Measurements from ENCODE around the gene TFAP2A.

Gene TFAP2A

DNA sequence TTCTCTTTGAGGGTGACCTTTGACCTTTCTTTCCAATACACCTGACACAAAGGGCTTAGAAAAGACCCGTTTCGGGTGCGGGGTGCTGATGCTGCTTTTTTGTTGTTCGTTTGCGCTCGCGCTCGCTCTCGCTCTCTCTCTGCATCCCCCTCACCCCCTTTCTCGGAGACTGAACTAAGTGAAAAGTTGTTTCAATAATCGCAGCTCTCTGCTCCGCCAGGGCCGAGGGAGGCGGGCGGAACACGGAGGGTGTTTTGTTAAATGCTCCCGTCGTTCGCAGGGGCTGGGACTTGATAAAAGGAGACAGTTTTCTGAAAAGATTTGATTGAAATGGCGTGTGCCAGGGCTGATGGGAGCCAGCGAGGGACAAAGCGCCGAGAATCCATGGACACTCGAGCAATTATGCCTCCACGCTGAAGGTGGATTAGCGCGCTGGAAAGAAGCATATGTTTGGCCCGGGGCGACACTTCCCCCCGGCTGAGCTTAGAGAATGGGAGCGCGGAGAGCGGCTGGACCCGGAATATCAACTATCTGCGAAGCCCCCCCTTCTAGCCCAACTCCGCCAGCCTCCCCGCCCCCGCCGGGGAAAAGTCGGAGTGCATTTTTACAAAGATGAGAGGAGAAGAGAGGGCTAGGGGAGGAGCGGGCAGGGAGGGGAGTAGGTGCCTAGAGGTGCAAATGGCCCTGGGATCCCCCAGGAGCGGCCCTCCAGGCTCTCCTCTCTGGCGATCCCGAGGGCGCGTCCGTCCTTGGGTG lies 25.0 kb downstream of the TFAP2A start:
- TF ChIP-seq, protein P1, sequence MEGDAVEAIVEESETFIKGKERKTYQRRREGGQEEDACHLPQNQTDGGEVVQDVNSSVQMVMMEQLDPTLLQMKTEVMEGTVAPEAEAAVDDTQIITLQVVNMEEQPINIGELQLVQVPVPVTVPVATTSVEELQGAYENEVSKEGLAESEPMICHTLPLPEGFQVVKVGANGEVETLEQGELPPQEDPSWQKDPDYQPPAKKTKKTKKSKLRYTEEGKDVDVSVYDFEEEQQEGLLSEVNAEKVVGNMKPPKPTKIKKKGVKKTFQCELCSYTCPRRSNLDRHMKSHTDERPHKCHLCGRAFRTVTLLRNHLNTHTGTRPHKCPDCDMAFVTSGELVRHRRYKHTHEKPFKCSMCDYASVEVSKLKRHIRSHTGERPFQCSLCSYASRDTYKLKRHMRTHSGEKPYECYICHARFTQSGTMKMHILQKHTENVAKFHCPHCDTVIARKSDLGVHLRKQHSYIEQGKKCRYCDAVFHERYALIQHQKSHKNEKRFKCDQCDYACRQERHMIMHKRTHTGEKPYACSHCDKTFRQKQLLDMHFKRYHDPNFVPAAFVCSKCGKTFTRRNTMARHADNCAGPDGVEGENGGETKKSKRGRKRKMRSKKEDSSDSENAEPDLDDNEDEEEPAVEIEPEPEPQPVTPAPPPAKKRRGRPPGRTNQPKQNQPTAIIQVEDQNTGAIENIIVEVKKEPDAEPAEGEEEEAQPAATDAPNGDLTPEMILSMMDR (conservative IDR thresholded peaks at IDR 0.05) = no peak
- no peak for TF ChIP-seq ZFX (IDR thresholded peaks at IDR 0.05)
- H3K27ac ChIP-seq = no peak overlapping the region

DNA sequence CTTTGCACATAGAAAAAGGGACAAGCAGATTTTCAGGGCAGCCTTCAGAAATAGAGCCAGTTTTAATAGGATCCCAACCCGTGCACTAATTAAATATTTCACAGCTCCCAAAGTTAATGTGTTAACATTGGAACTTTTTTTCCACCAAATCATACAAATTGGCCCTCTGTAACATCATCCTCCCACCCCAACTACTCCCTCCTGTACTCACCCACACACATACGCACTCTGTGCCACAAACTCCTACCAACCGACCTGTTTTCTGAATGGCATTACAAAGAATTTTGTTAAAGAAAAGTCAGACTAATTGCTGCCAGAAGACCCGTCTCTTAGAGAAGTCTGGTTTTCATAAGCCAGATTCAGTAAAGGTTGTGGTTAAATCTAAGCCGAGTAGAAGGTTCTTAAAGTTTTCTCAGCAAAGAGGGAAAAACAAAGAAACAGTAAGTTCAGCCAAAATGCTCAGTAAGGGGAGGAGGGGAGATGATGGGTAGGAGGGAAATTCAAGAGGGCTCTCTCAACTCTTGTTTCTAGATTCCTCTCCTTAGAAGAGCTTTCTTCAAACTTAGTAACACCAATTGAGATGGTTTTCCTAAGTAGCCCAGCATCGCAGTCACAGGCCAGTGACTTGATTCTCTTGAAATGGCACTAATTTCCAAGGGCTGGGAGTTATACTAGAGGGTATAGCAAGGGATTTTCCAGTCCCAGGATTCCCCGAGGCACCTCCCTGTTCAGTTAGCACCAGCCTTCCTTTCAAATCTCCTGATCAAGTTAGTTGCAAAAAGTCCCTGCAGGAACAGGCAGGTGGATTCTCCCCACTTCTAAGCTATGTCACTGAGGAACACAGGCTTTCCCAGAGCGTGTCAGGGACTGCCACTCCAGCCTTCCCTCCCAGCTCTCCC lies 27.9 kb downstream of the TFAP2A start:
- TF ChIP-seq ZFX (IDR thresholded peaks at IDR 0.05) = no peak
- TF ChIP-seq, protein P1 (conservative IDR thresholded peaks at IDR 0.05) = no peak
- H3K27ac ChIP-seq = no peak overlapping the region

DNA sequence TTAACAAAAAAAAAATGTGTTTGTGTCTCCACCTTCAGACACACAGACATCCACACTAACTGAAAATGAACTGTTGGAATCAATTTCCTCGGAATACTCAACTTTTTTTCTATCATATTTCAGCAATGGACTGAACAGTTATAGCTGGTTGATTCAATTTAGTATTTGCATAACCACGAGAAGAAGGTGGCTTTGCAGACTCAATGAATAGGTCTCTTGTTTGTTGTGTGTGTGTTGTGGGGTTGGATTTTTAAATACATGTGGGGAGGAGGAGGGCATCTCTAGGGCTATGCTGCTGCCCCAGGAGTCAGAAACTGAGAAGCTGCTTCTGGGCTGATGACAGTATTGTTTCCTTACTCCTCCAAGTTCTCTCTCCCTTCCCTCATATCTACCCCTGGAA lies 28.7 kb downstream of the TFAP2A start:
- no peak overlapping the region for H3K27ac ChIP-seq
- TF ChIP-seq, protein P1 (conservative IDR thresholded peaks at IDR 0.05) = no peak

DNA sequence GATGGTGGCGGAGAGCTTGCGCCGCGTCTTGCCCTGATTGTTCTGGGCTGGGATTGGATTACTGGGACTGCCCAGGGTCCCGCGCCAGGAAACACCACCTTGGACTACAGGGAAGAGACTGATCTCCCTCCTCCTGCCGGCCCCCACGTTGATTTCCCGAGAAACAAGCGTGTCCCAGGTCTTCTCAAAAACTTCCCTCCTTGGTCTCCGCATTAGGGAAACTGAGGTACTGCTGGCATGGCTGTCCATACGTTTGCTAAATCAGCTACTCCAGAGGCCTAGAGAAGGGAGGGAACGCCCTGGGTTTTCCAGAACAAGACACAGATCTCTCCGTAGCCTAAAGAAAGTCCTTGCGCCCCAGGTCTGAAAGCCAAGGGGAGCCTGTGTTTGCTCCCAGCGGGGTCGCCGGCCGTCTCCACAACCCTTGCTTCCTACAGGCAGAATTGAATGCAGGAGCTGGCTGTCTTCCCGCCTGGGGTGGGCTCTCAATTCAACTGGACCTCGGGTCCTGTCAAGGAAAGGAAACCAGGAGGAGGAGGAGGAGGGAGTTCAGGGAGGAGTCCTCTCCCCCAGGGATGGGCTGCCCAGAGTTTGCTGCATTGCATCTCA lies 29.2 kb downstream of the TFAP2A start:
- no peak for TF ChIP-seq ZFX (IDR thresholded peaks at IDR 0.05)
- TF ChIP-seq, protein P1 (conservative IDR thresholded peaks at IDR 0.05) = no peak
- H3K27ac ChIP-seq = no peak overlapping the region

DNA sequence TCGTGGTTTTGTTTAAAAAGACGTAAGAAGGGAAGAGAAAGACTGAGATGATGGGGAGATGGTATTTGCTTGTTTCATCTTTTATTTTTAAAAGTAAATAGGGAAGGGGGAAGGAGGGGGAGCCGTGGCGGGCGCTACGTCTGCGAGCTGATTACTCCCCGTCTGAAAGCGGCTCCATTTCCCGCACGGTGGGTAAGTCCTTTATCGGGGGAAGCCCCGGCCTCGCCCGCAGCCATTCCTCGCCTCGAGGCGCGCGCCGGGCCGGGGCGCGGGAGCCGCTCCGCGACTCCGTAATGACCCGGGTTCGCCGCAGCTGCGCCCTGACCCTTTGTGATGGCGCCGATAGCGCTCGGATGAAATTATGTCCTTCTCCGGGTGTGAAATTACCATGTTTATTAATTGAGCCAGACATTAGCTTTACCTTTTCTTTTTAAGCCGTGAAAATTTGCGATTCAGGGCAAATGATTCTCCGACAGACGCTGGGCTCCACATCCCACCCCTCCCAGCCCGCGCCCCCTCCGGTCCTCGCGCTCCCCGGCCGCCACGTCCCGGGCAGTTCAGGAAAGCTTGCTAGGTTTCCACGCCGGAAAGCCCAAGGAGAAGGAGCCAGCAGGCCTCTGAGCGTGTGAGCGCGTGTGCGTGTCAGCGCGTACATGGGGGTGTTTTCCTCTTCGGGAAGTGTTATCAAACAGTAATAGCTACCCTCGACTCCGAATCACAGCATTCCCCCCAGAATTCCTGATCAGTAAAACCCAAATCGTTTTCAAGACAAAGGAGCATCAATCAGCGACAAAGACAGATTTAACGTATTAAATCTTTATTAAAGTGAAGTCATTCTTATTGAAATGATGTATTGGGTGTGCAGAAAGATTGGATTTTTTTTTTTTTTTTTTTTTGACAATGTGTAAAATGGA lies 30.0 kb downstream of the TFAP2A start:
- TF ChIP-seq ZFX (IDR thresholded peaks at IDR 0.05) = no peak
- TF ChIP-seq, protein P1 (conservative IDR thresholded peaks at IDR 0.05) = no peak
- no peak overlapping the region for H3K27ac ChIP-seq

DNA sequence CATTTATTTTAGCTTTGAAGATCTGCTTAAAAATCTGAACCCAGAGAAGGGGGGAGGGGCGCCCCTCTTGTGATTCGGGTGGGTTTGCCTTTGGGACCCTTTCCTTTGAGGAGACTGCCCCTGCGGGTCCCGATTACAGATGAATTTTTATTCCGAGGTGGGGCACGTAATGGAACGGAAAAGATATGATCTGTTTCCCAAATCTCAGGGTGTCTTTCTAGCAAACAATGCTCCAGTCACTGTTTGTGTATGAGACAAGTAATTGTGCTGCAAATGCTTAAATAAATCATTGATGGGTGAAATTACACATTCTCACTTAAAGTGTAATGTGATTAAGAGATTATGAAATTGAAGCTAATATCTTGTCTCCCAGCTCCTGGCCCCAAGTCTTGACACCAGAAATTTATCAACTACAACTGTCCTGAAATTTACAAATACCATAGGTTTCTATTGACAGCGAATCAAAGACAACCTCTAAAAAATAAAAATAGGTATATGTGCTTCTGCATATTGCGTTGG lies 30.7 kb downstream of the TFAP2A start:
- TF ChIP-seq, protein P1 (conservative IDR thresholded peaks at IDR 0.05) = no peak
- no peak for TF ChIP-seq ZFX (IDR thresholded peaks at IDR 0.05)
- no peak overlapping the region for H3K27ac ChIP-seq
